ENCODE measurements around the gene MAPKAP1.
A peak's percentile ranks its signal among the peaks of the same experiment; 100 is the strongest.

Gene MAPKAP1

GRCh38 chr9:125455876-125456275, 251.1 kb downstream of the MAPKAP1 start:
- Histone ChIP-seq H3K9me3 (ENCODE audit: insufficient read depth, low read length) (no peaks in the 10 kb centered on the region; the same call in 1 of the 2 replicates), H3K36me3 (ENCODE audit: low read length) (peaks cover 7% of the 10 kb centered on the region; the same call in 1 of the 2 replicates), H3K4me2 (ENCODE audit: low read depth, low read length, poor library complexity, severe bottlenecking) (no peak overlapping the region), H2AFZ (ENCODE audit: low read depth, low read length, severe bottlenecking) (no peak overlapping the region), H3K79me2 (ENCODE audit: insufficient read depth, low read length) (no peaks in the 10 kb centered on the region), H3K27ac (ENCODE audit: low read depth, low read length) (no peak overlapping the region), H3K9ac (ENCODE audit: low read length) (no peak overlapping the region), H4K20me1 (ENCODE audit: low read depth, low read length) (no peaks in the 10 kb centered on the region), H3F3A (ENCODE audit: insufficient read depth) (no peaks in the 10 kb centered on the region; the same call in 1 of the 2 replicates), H3K27me3 (ENCODE audit: low read length) (no peaks in the 10 kb centered on the region), H3K9me2 (replicated peaks; ENCODE audit: insufficient read depth, low read length) (no peaks in the 10 kb centered on the region), H3K4me3 (ENCODE audit: insufficient read depth, low read length, poor library complexity, severe bottlenecking) (no peak overlapping the region)
- TF ChIP-seq EZH2phosphoT487 (conservative IDR thresholded peaks at IDR 0.05; ENCODE audit: low read length) (no peak), CTCF (IDR thresholded peaks at IDR 0.05; ENCODE audit: insufficient read depth, low read length, poor library complexity, severe bottlenecking) (no peak)

GRCh38 chr9:125455132-125455531, 251.9 kb downstream of the MAPKAP1 start:
- no peaks in the 10 kb centered on the region for H3K79me2 ChIP-seq (ENCODE audit: insufficient read depth, low read length)
- no peaks in the 10 kb centered on the region for H3K27me3 ChIP-seq (ENCODE audit: low read length)
- no peaks in the 10 kb centered on the region for H3K9me2 ChIP-seq (replicated peaks; ENCODE audit: insufficient read depth, low read length)
- H3K4me3 ChIP-seq (ENCODE audit: insufficient read depth, low read length, poor library complexity, severe bottlenecking): no peak overlapping the region
- H4K20me1 ChIP-seq (ENCODE audit: low read depth, low read length): no peaks in the 10 kb centered on the region
- TF ChIP-seq CTCF (IDR thresholded peaks at IDR 0.05; ENCODE audit: insufficient read depth, low read length, poor library complexity, severe bottlenecking) (no peak), EZH2phosphoT487 (conservative IDR thresholded peaks at IDR 0.05; ENCODE audit: low read length) (no peak)
- H3F3A ChIP-seq (ENCODE audit: insufficient read depth): no peaks in the 10 kb centered on the region; the same call in 1 of the 2 replicates
- H3K9me3 ChIP-seq (ENCODE audit: insufficient read depth, low read length): no peaks in the 10 kb centered on the region; the same call in 1 of the 2 replicates
- H3K4me2 ChIP-seq (ENCODE audit: low read depth, low read length, poor library complexity, severe bottlenecking): no peak overlapping the region
- peaks cover 3% of the 10 kb centered on the region; the same call in 1 of the 2 replicates for H3K36me3 ChIP-seq (ENCODE audit: low read length)
- H2AFZ ChIP-seq (ENCODE audit: low read depth, low read length, severe bottlenecking): no peak overlapping the region
- no peak overlapping the region for H3K9ac ChIP-seq (ENCODE audit: low read length)
- no peak overlapping the region for H3K27ac ChIP-seq (ENCODE audit: low read depth, low read length)

- no peak overlapping the region for H2AFZ ChIP-seq (ENCODE audit: low read depth, low read length, severe bottlenecking)
- H3K27me3 ChIP-seq (ENCODE audit: low read length): no peaks in the 10 kb centered on the region
- no peaks in the 10 kb centered on the region for H3K9me2 ChIP-seq (replicated peaks; ENCODE audit: insufficient read depth, low read length)
- H3K79me2 ChIP-seq (ENCODE audit: insufficient read depth, low read length): no peaks in the 10 kb centered on the region
- no peaks in the 10 kb centered on the region for H3F3A ChIP-seq (ENCODE audit: insufficient read depth)
- H3K4me2 ChIP-seq (ENCODE audit: low read depth, low read length, poor library complexity, severe bottlenecking): peak overlapping the region; percentile 36
- TF ChIP-seq CTCF (IDR thresholded peaks at IDR 0.05; ENCODE audit: insufficient read depth, low read length, poor library complexity, severe bottlenecking): no peak
- no peaks in the 10 kb centered on the region for H4K20me1 ChIP-seq (ENCODE audit: low read depth, low read length)
- no peak overlapping the region for H3K4me3 ChIP-seq (ENCODE audit: insufficient read depth, low read length, poor library complexity, severe bottlenecking)
- no peaks in the 10 kb centered on the region for H3K9me3 ChIP-seq (ENCODE audit: insufficient read depth, low read length)
- no peak overlapping the region for H3K9ac ChIP-seq (ENCODE audit: low read length)
- no peak overlapping the region for H3K27ac ChIP-seq (ENCODE audit: low read depth, low read length)
- no peaks in the 10 kb centered on the region for H3K36me3 ChIP-seq (ENCODE audit: low read length)
These were observed 259.7 kb downstream of the MAPKAP1 start for GRCh38 chr9:125447202-125447802.
